Measurements from ENCODE around the gene FTCDNL1. TPM values are rescaled to one million over a fixed set of nuclear protein-coding genes. Genes with fewer than 3 reads are reported as not detected.

Gene FTCDNL1
- total RNA-seq = 1.3 TPM in 1 of 2 replicates, not detected in the other

- peak; percentile 5 for DNase-seq (ENCODE audit: extremely low read depth, low read depth, low spot score)
Measured at GRCh38 chr2:199850718-199851500, at the start of gene FTCDNL1. TSS of gene FTCDNL1 (minus strand) at chr2:199851192. CDS start at chr2:199848962, 2,230 bp downstream.

- DNase-seq (ENCODE audit: extremely low read depth, low read depth, low spot score) = no peak
Measured at GRCh38 chr2:199896617-199897016, 45.6 kb upstream of the FTCDNL1 start.

DNA sequence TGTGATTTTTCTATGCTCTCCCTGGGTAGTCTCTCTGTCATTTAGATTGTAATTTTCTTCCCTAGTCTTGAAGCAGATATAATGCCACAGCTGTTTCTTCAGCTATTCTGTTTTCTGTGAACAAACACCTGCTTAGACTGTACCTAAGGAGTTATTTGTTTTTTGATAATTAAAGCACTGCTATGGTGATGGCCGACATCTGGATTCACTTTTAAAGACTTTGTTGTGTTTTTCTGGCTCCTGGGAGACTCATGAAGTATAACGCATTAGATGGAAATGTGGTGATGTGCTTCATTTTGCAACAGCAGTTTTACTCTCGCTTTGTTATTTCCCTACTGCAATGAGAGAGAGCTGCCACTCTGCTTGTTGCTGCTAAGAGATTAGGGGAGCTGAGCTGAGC lies 44.4 kb upstream of the FTCDNL1 start:
- DNase-seq (ENCODE audit: extremely low read depth, low read depth, low spot score) = no peak

GRCh38 chr2:199883474-199884212 lies 32.7 kb upstream of the FTCDNL1 start:
- DNase-seq (ENCODE audit: extremely low read depth, low read depth, low spot score) = no peak

GRCh38 chr2:199882667-199883066 lies 31.7 kb upstream of the FTCDNL1 start:
- DNase-seq (ENCODE audit: extremely low read depth, low read depth, low spot score) = no peak

DNA sequence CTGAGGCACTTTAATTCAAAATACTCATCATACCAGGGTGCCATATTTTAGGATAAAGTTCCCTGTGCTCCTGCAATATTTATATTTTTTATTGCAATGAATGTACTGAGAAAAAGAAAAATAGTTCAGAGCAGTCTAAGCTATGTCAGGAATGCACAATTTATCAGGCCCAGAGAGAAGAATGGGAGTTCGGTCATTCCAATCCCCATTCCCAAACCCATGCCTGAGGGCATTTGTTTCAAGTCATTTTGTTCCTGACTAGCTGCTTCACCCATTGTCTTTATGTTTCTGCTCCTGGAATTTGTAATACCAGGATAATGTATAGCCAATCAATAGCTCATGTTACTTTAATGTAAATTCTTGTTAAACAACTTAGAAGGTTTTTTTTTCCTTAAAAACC lies 24.4 kb upstream of the FTCDNL1 start:
- no peak for DNase-seq (ENCODE audit: extremely low read depth, low read depth, low spot score)

GRCh38 chr2:199874209-199874608 lies 23.2 kb upstream of the FTCDNL1 start:
- DNase-seq (ENCODE audit: extremely low read depth, low read depth, low spot score) = no peak

DNA sequence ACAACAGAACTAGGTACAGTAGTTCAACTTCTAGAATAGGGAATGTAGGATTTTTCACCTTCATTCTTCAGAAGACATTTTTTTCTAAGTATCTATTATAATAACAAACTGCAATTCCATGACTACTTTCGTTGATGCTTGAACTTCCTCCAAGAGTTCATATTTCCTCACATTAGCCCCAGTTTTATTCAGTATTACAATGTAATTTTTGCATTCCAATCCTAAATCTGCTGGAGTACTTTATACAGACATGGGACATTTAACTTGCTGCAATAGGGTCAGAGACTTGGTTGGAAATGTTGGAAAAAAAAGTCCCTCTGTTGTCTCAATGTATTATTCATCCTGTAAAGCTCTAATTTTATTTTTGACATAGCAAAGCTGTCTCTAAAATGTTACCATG lies 19.6 kb upstream of the FTCDNL1 start:
- DNase-seq (ENCODE audit: extremely low read depth, low read depth, low spot score) = no peak

GRCh38 chr2:199869653-199870052 lies 18.7 kb upstream of the FTCDNL1 start:
- no peak for DNase-seq (ENCODE audit: extremely low read depth, low read depth, low spot score)

GRCh38 chr2:199869227-199869541 lies 18.2 kb upstream of the FTCDNL1 start:
- no peak for DNase-seq (ENCODE audit: extremely low read depth, low read depth, low spot score)

DNA sequence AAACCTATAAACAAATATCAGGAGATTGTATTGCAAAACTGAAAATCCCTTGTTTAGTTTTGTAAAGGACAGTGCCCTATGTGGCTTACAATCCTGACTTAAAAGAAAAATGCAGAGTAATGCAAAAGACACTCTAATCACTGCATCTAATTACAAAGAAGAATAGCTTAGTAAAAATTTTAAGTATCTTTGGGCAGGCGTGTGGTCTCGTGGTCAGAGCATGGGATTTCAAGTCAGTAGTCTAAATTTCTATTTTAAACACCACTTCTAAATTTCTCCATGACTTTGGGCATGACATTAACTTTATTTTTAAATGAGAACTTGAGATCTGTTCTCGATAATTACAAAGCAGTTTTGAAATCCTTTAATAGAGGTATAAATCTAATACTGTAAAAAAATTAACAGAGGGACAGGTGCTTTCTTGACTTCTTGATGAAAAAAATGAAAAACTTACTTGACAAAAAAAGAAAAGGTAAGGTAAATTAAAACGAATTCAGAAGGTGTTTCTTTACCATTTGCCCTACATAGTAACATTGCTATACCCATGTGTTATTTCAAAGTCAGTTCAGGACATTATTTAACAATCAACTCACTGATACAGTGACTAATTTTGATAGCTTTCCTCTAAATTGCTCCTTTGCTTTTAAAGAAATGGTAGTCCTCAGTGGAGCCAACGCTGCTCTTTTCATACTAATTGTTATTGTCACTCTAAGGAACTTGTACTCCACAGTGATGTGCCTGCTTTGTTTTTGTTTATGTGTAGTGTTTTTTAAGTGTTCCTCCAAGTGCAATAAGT lies 17.6 kb upstream of the FTCDNL1 start:
- DNase-seq (ENCODE audit: extremely low read depth, low read depth, low spot score) = no peak

- DNase-seq (ENCODE audit: extremely low read depth, low read depth, low spot score) = no peak
Measured at GRCh38 chr2:199865905-199866304, 14.9 kb upstream of the FTCDNL1 start.

DNA sequence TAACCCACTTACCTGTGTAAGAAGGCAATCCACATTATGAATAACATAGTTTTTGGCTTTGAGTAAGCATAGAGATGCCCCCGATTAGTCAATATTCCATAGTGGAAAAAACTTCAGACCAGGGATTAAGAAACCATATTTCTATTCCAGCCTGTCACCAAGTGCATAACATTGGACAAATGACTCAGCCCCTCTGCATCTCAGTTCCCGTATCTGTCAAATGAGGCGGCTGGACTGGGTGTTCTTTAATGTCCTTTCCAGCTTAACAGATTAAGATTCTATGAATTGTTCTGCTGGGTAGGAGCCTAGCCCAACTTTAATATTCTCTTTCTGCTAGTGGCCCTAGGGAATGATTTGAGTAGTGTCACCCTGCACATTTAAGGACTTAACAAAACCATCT lies 11.8 kb upstream of the FTCDNL1 start:
- DNase-seq (ENCODE audit: extremely low read depth, low read depth, low spot score) = no peak

- DNase-seq (ENCODE audit: extremely low read depth, low read depth, low spot score) = peak; percentile 5
Measured at GRCh38 chr2:199861132-199861774, 10.3 kb upstream of the FTCDNL1 start.

GRCh38 chr2:199855812-199856211 lies 4.8 kb upstream of the FTCDNL1 start:
- no peak for DNase-seq (ENCODE audit: extremely low read depth, low read depth, low spot score)

DNA sequence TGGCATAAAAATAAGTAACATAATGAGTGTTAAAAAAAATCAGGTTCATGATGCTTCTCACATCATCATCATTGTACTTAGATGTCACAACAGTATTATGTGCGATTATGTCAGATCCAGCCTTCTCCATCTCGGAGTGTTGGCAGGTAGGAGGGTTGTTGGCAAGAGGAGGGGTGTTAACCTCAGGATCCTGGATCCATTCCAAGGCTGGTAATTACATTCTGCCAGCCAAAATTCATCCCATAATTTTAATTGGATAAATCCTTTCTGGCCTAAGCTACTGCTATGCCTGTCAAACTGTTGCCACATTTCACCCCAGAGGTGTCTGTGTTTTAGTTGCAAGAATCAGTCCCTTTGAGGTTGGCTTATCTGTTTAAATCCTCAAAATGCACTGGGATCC lies 891 bp upstream of the FTCDNL1 start:
- no peak for DNase-seq (ENCODE audit: extremely low read depth, low read depth, low spot score)

GRCh38 chr2:199851501-199851810 lies 464 bp upstream of the FTCDNL1 start:
- DNase-seq (ENCODE audit: extremely low read depth, low read depth, low spot score) = no peak

GRCh38 chr2:199850218-199850717 lies 724 bp downstream of the FTCDNL1 start:
- no peak for DNase-seq (ENCODE audit: extremely low read depth, low read depth, low spot score)

GRCh38 chr2:199848389-199849130 lies 2.4 kb downstream of the FTCDNL1 start:
- no peak for DNase-seq (ENCODE audit: extremely low read depth, low read depth, low spot score)

GRCh38 chr2:199847181-199847864 lies 3.7 kb downstream of the FTCDNL1 start:
- no peak for DNase-seq (ENCODE audit: extremely low read depth, low read depth, low spot score)

Measured in glomerular endothelial cell (primary cell).